Common myeloid progenitor, CD34-positive (primary cell): ENCODE data around the gene SDK2.

Source experiments
- CTCF ChIA-PET: fragments of 350-600 bp; sonication (Branson Sonifier 250); formaldehyde crosslinking; loops from one replicate; lab custom pipeline; 2021; ENCODE audit warnings: antibody characterized with exemption; lab: Charles Lee
- POLR2A ChIA-PET: fragments of 350-600 bp; sonication (Branson Sonifier 250); formaldehyde crosslinking; loops from one replicate; lab custom pipeline; 2021; ENCODE audit warnings: antibody characterized with exemption; lab: Charles Lee
- DNase-seq, 3 donors: peaks; one replicate each; pipeline versions ENCODE4 v3.0.0 to v3.0.0-alpha.2; 2013
- H3K27ac ChIP-seq, 2 experiments: 1 replicate in 1 of 2; 2 replicates in 1 of 2; pipeline ENCODE4 v1.7.0; 2013; ENCODE audit warnings: inconsistent platforms in 2 of 2, low read length in 2 of 2, mild to moderate bottlenecking in 2 of 2, low read depth in 1 of 2, moderate library complexity in 1 of 2; ENCODE audit not compliant: severe bottlenecking in 2 of 2, insufficient read depth in 1 of 2, poor library complexity in 1 of 2
- H3K27me3 ChIP-seq, 5 experiments: replicated peaks in 2 of 5; 1 replicate in 3 of 5; 2 replicates in 2 of 5; pipeline versions ENCODE4 v1.6.1 to v1.7.0; 2013; ENCODE audit warnings: low read length in 4 of 5, mild to moderate bottlenecking in 2 of 5, moderate library complexity in 2 of 5, inconsistent platforms in 1 of 5; ENCODE audit not compliant: insufficient read depth in 5 of 5, control insufficient read depth in 4 of 5
- H3K36me3 ChIP-seq, 4 experiments: 1 replicate in 2 of 4; 2 replicates in 2 of 4; pipeline versions ENCODE4 v1.6.1 to v1.7.0; 2013; ENCODE audit warnings: low read length in 3 of 4, control low read depth in 1 of 4, mild to moderate bottlenecking in 1 of 4; ENCODE audit not compliant: control insufficient read depth in 4 of 4, insufficient read depth in 4 of 4
- H3K4me1 ChIP-seq, 4 experiments: 1 replicate in 3 of 4; 2 replicates in 1 of 4; pipeline versions ENCODE4 v1.6.1 to v1.7.1; 2013; ENCODE audit warnings: low read length in 3 of 4, mild to moderate bottlenecking in 3 of 4, control low read depth in 1 of 4, inconsistent platforms in 1 of 4, moderate library complexity in 1 of 4; ENCODE audit not compliant: control insufficient read depth in 4 of 4, insufficient read depth in 4 of 4; ENCODE audit errors: control extremely low read depth in 1 of 4
- H3K4me3 ChIP-seq, 7 experiments: 1 replicate in 4 of 7; 2 replicates in 3 of 7; pipeline versions ENCODE4 v1.5.1 to v1.7.0; 2013; ENCODE audit warnings: mild to moderate bottlenecking in 7 of 7, low read length in 6 of 7, moderate library complexity in 6 of 7, inconsistent platforms in 2 of 7, low read depth in 2 of 7, control low read depth in 1 of 7; ENCODE audit not compliant: insufficient read depth in 4 of 7, control insufficient read depth in 1 of 7; ENCODE audit errors: extremely low read depth in 1 of 7
- H3K9me3 ChIP-seq, 5 experiments: 1 replicate in 4 of 5; 2 replicates in 1 of 5; pipeline versions ENCODE4 v1.6.1 to v1.7.1; 2013; ENCODE audit warnings: low read length in 4 of 5, mild to moderate bottlenecking in 2 of 5, inconsistent platforms in 1 of 5, low read depth in 1 of 5, moderate library complexity in 1 of 5; ENCODE audit not compliant: control insufficient read depth in 4 of 5, insufficient read depth in 2 of 5; ENCODE audit errors: control extremely low read depth in 1 of 5
- WGBS: methylation state at CpG from one replicate; pipeline ENCODE4 v1.1.5; 2013; ENCODE audit not compliant: insufficient coverage; 5-methylcytosine and 5-hydroxymethylcytosine counted together

The SDK2 gene

GRCh38 chr17:73592501-73592961 is 51.7 kb downstream of the SDK2 start:
- Histone ChIP-seq H3K27me3 (no peaks in the 10 kb centered on the region), H3K4me3 (peak overlapping the region in 2 of 7 experiments; percentile 37 to 53), H3K36me3 (no peaks in the 10 kb centered on the region), H3K27ac (peak overlapping the region in 1 of 2 experiments; percentile 67), H3K4me1 (peaks cover 7 to 82% (median 53%) of the 10 kb centered on the region in 4 experiments), H3K9me3 (no peaks in the 10 kb centered on the region)
- DNase-seq, result peak in 2 of 3 donors; percentile 40 to 59
- ChIA-PET CTCF (interaction anchor here (0.8 to 1.3 kb wide), 5 partner anchors 34 to 163 kb away, joined by 3 to 5 read pairs (median 4); no protein-coding TSS in a partner anchor), POLR2A (interaction anchor here (0.8 kb wide), 1 partner anchor 26 kb away, joined by 5 read pairs; no protein-coding TSS in a partner anchor)
- 50% methylated on average over 14 of the region's 18 CpGs for WGBS

- Histone ChIP-seq H3K36me3 (no peaks in the 10 kb centered on the region), H3K27ac (peak overlapping the region in 1 of 2 experiments; percentile 67), H3K9me3 (no peaks in the 10 kb centered on the region), H3K4me3 (peak overlapping the region in 3 of 7 experiments; percentile 37 to 53 (median 38)), H3K4me1 (peaks cover 7 to 85% (median 54%) of the 10 kb centered on the region in 4 experiments), H3K27me3 (no peaks in the 10 kb centered on the region)
- POLR2A ChIA-PET, result interaction anchor here (0.8 kb wide), 1 partner anchor 26 kb away, joined by 5 read pairs; no protein-coding TSS in a partner anchor
- CTCF ChIA-PET, result interaction anchor here (1.0 to 1.2 kb wide), 2 partner anchors 38 to 119 kb away, joined by 3 to 5 read pairs; no protein-coding TSS in a partner anchor
- WGBS, result 2% methylated on average over 6 of the region's 6 CpGs
- DNase-seq, result no peak
These were observed 52.2 kb downstream of the SDK2 start for GRCh38 chr17:73592079-73592415.

GRCh38 chr17:73591296-73592078 is 52.8 kb downstream of the SDK2 start:
- DNase-seq, result peak; percentile 50 to 92 (median 90)
- WGBS, result 2% methylated on average over 13 of the region's 19 CpGs
- Histone ChIP-seq H3K9me3 (no peaks in the 10 kb centered on the region), H3K27me3 (no peaks in the 10 kb centered on the region), H3K36me3 (no peaks in the 10 kb centered on the region), H3K27ac (peak overlapping the region in 1 of 2 experiments; percentile 67), H3K4me3 (peak overlapping the region in 5 of 7 experiments; percentile 1 to 53 (median 37)), H3K4me1 (peaks cover 7 to 83% (median 54%) of the 10 kb centered on the region in 4 experiments)
- ChIA-PET POLR2A (interaction anchor here (0.8 kb wide), 1 partner anchor 25 kb away, joined by 5 read pairs; no protein-coding TSS in a partner anchor), CTCF (interaction anchor here (1.0 to 1.2 kb wide), 2 partner anchors 37 to 120 kb away, joined by 3 to 5 read pairs; no protein-coding TSS in a partner anchor)

GRCh38 chr17:73589363-73589980 is 54.8 kb downstream of the SDK2 start:
- DNase-seq, result no peak
- H3K27ac ChIP-seq, result no peak overlapping the region
- H3K27me3 ChIP-seq, result no peaks in the 10 kb centered on the region
- ChIA-PET POLR2A (no interaction called here), CTCF (no interaction called here)
- H3K9me3 ChIP-seq, result no peaks in the 10 kb centered on the region
- peaks cover 7 to 75% (median 49%) of the 10 kb centered on the region in 4 experiments for H3K4me1 ChIP-seq
- H3K36me3 ChIP-seq, result no peaks in the 10 kb centered on the region
- 97% methylated on average over 10 of the region's 11 CpGs for WGBS
- H3K4me3 ChIP-seq, result no peak overlapping the region

GRCh38 chr17:73588891-73589290 is 55.4 kb downstream of the SDK2 start:
- ChIA-PET POLR2A (no interaction called here), CTCF (no interaction called here)
- no peak overlapping the region for H3K27ac ChIP-seq
- H3K4me3 ChIP-seq, result no peak overlapping the region
- 96% methylated on average over 6 of the region's 7 CpGs for WGBS
- H3K27me3 ChIP-seq, result no peaks in the 10 kb centered on the region
- no peaks in the 10 kb centered on the region for H3K36me3 ChIP-seq
- no peak for DNase-seq
- peaks cover 5 to 70% (median 46%) of the 10 kb centered on the region in 4 experiments for H3K4me1 ChIP-seq
- H3K9me3 ChIP-seq, result no peaks in the 10 kb centered on the region

GRCh38 chr17:73588301-73588846 is 55.9 kb downstream of the SDK2 start:
- Histone ChIP-seq H3K27me3 (no peaks in the 10 kb centered on the region), H3K36me3 (no peaks in the 10 kb centered on the region), H3K9me3 (no peaks in the 10 kb centered on the region), H3K4me3 (no peak overlapping the region), H3K27ac (no peak overlapping the region), H3K4me1 (peaks cover 2 to 65% (median 42%) of the 10 kb centered on the region in 4 experiments)
- CTCF ChIA-PET, result interaction anchor here (0.8 kb wide), 1 partner anchor 121 kb away, joined by 3 read pairs; no protein-coding TSS in a partner anchor
- DNase-seq, result peak in 2 of 3 donors; percentile 35 to 51
- POLR2A ChIA-PET, result no interaction called here
- WGBS, result 93% methylated on average over 14 of the region's 15 CpGs
